Measurements from ENCODE around the gene ERG28. TPM values are rescaled to one million over a fixed set of nuclear protein-coding genes. Genes with fewer than 3 reads are reported as not detected.
A peak's percentile ranks its signal among the peaks of the same experiment; 100 is the strongest.

The ERG28 gene
- total RNA-seq, 1 donor from 2014 or later: 38.9 TPM

DNA sequence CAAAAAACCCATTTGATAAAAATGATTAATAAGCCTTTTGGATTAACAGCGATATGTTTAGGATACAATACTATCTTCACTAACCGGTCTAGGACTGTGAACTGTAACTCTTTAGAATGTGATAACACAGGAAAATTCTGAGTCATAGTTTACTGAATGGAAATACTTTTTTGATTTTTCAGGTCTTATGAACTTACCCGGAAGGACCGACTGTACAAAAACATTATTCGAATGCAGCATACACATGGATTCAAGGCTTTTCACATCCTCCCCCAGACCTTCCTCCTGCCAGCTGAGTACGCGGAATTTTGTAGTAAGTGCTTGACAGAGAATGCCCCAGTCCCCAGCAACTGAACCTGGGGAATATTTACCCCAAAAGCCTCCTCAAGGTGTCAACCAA, 29.3 kb upstream of the ERG28 start:
- peaks cover 23% of the 10 kb centered on the region for H3K36me3 Mint-ChIP-seq (ENCODE audit: low read depth)
- no peak overlapping the region for H3K4me3 Mint-ChIP-seq
- no peak overlapping the region for H3K27ac Mint-ChIP-seq (ENCODE audit: unreplicated experiment)
- no peaks in the 10 kb centered on the region for H3K27me3 Mint-ChIP-seq (ENCODE audit: low read depth)
- H3K4me1 Mint-ChIP-seq: no peaks in the 10 kb centered on the region
- TF ChIP-seq, protein P1, sequence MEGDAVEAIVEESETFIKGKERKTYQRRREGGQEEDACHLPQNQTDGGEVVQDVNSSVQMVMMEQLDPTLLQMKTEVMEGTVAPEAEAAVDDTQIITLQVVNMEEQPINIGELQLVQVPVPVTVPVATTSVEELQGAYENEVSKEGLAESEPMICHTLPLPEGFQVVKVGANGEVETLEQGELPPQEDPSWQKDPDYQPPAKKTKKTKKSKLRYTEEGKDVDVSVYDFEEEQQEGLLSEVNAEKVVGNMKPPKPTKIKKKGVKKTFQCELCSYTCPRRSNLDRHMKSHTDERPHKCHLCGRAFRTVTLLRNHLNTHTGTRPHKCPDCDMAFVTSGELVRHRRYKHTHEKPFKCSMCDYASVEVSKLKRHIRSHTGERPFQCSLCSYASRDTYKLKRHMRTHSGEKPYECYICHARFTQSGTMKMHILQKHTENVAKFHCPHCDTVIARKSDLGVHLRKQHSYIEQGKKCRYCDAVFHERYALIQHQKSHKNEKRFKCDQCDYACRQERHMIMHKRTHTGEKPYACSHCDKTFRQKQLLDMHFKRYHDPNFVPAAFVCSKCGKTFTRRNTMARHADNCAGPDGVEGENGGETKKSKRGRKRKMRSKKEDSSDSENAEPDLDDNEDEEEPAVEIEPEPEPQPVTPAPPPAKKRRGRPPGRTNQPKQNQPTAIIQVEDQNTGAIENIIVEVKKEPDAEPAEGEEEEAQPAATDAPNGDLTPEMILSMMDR (conservative IDR thresholded peaks at IDR 0.05): no peak
- DNase-seq (ENCODE audit: low read depth, low spot score): no peak
- H3K9me3 Mint-ChIP-seq: no peaks in the 10 kb centered on the region

DNA sequence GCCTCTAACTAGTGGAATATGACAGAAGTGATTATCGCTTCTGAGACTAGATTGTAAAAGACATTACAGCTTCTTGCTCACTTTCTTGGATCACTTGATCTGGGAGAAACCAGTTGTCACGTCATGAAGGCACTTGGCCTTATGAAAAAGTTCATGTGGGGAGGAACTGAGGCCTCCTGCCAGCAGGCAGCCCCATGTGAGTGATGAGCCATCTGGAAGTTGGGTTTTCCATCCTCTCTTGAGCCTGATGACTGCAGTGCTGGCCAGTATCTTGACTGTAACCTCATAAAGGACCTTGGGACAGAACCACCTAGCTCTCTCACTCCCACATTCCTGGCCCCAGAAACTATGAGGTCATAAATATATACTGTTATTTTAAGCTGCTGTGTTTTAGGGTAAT, 28.3 kb upstream of the ERG28 start:
- DNase-seq (ENCODE audit: low read depth, low spot score): no peak
- no peak overlapping the region for H3K27ac Mint-ChIP-seq (ENCODE audit: unreplicated experiment)
- no peaks in the 10 kb centered on the region for H3K27me3 Mint-ChIP-seq (ENCODE audit: low read depth)
- no peaks in the 10 kb centered on the region for H3K9me3 Mint-ChIP-seq
- H3K4me1 Mint-ChIP-seq: no peaks in the 10 kb centered on the region
- peaks cover 17% of the 10 kb centered on the region for H3K36me3 Mint-ChIP-seq (ENCODE audit: low read depth)
- TF ChIP-seq, protein P1 (conservative IDR thresholded peaks at IDR 0.05): no peak
- no peak overlapping the region for H3K4me3 Mint-ChIP-seq

- DNase-seq (ENCODE audit: low read depth, low spot score): no peak
- Mint-ChIP-seq H3K36me3 (ENCODE audit: low read depth) (peaks cover 6% of the 10 kb centered on the region), H3K27me3 (ENCODE audit: low read depth) (no peaks in the 10 kb centered on the region), H3K4me3 (no peak overlapping the region), H3K4me1 (no peaks in the 10 kb centered on the region), H3K27ac (ENCODE audit: unreplicated experiment) (no peak overlapping the region), H3K9me3 (no peaks in the 10 kb centered on the region)
- TF ChIP-seq, protein P1 (conservative IDR thresholded peaks at IDR 0.05): no peak
These were observed 25.2 kb upstream of the ERG28 start for GRCh38 chr14:75685910-75686309.

- no peak for DNase-seq (ENCODE audit: low read depth, low spot score)
These were observed 14.7 kb upstream of the ERG28 start for GRCh38 chr14:75675265-75675960.

DNA sequence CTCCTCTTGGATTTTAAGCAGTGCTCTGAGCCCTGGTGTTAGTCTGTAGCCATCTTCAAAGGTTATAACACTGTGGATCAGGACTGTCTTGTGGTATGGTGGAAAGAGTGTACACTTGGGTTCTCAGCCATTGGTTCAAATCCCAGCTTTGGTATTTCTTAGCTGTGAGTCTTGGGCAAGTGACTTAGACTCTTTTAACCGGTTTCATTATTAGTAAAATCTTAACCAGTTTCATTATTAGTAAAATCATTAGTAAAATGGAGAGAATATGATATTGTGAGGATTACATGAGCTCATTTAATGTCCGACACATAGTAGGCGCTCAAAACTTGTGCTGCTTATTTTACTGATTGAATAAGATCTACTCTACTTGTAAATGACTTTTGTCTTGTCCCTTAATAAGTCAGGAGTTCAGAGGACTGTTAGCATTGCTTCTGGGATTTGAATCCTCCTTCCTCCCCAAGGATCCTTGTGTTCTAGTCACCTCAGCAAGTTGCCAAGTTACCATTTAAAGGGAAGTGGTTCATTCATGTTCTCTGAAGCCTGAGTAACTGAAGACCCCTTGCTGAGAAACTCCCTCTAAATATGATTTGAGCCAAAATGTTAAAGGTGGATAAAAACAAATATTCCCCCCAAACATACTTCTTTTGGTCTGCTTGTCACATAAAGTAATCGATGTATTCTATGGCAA, 12.8 kb upstream of the ERG28 start:
- no peak for DNase-seq (ENCODE audit: low read depth, low spot score)
- Mint-ChIP-seq H3K9me3 (peaks cover 3% of the 10 kb centered on the region), H3K4me1 (peaks cover 4% of the 10 kb centered on the region)

More at GRCh38 chr14:75675265-75675960, 14.7 kb upstream of the ERG28 start:
- Mint-ChIP-seq H3K27ac (ENCODE audit: unreplicated experiment) (no peak overlapping the region), H3K36me3 (ENCODE audit: low read depth) (peaks cover 18% of the 10 kb centered on the region), H3K9me3 (peaks cover 3% of the 10 kb centered on the region), H3K27me3 (ENCODE audit: low read depth) (no peaks in the 10 kb centered on the region), H3K4me3 (no peak overlapping the region), H3K4me1 (peaks cover 4% of the 10 kb centered on the region)
- TF ChIP-seq, protein P1 (conservative IDR thresholded peaks at IDR 0.05): peak; percentile 19

More for the DNA sequence above, 12.8 kb upstream of the ERG28 start:
- Mint-ChIP-seq H3K4me3 (no peak overlapping the region), H3K27me3 (ENCODE audit: low read depth) (no peaks in the 10 kb centered on the region), H3K27ac (ENCODE audit: unreplicated experiment) (peak overlapping the region; percentile 15), H3K36me3 (ENCODE audit: low read depth) (peaks cover 25% of the 10 kb centered on the region)
- TF ChIP-seq, protein P1 (conservative IDR thresholded peaks at IDR 0.05): no peak
